GM23338 (cell line): ENCODE results near the gene PJA2.

Experiments used
- CTCF ChIP-seq, 2 experiments: fragments of 200-600 bp in 1 of 2; sonication (generic) in 1 of 2; conservative IDR thresholded peaks; 2 replicates each; pipeline versions ENCODE4 v1.5.1 to v1.6.1; 2016 to 2017; ENCODE audit warnings: antibody characterized with exemption in 2 of 2, low read depth in 2 of 2, mild to moderate bottlenecking in 2 of 2, moderate library complexity in 1 of 2
- EZH2 ChIP-seq: fragments of 200-600 bp; sonication (generic); IDR thresholded peaks from one replicate; pipeline ENCODE4 v1.8.0; 2017; ENCODE audit warnings: antibody characterized with exemption, mild to moderate bottlenecking, low read depth; ENCODE audit not compliant: unreplicated experiment
- EZH2phosphoT487 ChIP-seq: fragments of 200-600 bp; sonication (generic); IDR thresholded peaks from one replicate; pipeline ENCODE4 v1.8.1; 2018; ENCODE audit warnings: antibody characterized with exemption; ENCODE audit not compliant: unreplicated experiment
- NANOG ChIP-seq: IDR thresholded peaks from 2 replicates; pipeline ENCODE4 v1.6.1; 2016; ENCODE audit warnings: antibody characterized with exemption, borderline replicate concordance
- POLR2AphosphoS5 ChIP-seq: IDR thresholded peaks from 2 replicates; pipeline ENCODE4 v1.6.1; 2016; ENCODE audit warnings: antibody characterized with exemption, low read depth
- ZNF114 ChIP-seq: fragments of 250-450 bp; sonication (Bioruptor Pico); IDR thresholded peaks from 2 replicates; pipeline ENCODE4 v1.5.0; 2020; ENCODE audit warnings: mild to moderate bottlenecking, moderate library complexity
- ZNF331 ChIP-seq: fragments of 250-450 bp; sonication (Bioruptor Pico); IDR thresholded peaks from 2 replicates; pipeline ENCODE4 v1.5.0; 2020; ENCODE audit warnings: low read depth, mild to moderate bottlenecking, moderate library complexity
- ZNF462 ChIP-seq: fragments of 250-450 bp; sonication (Bioruptor Pico); IDR thresholded peaks from 2 replicates; pipeline ENCODE4 v1.5.0; 2020; ENCODE audit warnings: mild to moderate bottlenecking, moderate library complexity

GRCh38 chr5:109307456-109307855 is 102.3 kb downstream of the PJA2 start:
- TF ChIP-seq ZNF462 (CRISPR knock-in tag) = no peak
- TF ChIP-seq POLR2AphosphoS5 = no peak
- TF ChIP-seq CTCF (conservative IDR thresholded peaks at IDR 0.05; ENCODE audit: low read depth in 2 of 2) = no peak
- TF ChIP-seq EZH2phosphoT487 = no peak
- no peak for TF ChIP-seq EZH2
- TF ChIP-seq ZNF114 (CRISPR knock-in tag) = no peak
- TF ChIP-seq NANOG = no peak
- TF ChIP-seq ZNF331 = no peak
